GM18519 (cell line): ENCODE measurements around the gene SLC50A1.

Experiments used
- ATAC-seq: cut with Tn5 transposase; IDR thresholded peaks from one replicate; pipeline ENCODE4 v1.9.1; 2021; ENCODE audit warnings: mild to moderate bottlenecking, moderate library complexity; ENCODE audit not compliant: unreplicated experiment, low FRiP score

The SLC50A1 gene

DNA sequence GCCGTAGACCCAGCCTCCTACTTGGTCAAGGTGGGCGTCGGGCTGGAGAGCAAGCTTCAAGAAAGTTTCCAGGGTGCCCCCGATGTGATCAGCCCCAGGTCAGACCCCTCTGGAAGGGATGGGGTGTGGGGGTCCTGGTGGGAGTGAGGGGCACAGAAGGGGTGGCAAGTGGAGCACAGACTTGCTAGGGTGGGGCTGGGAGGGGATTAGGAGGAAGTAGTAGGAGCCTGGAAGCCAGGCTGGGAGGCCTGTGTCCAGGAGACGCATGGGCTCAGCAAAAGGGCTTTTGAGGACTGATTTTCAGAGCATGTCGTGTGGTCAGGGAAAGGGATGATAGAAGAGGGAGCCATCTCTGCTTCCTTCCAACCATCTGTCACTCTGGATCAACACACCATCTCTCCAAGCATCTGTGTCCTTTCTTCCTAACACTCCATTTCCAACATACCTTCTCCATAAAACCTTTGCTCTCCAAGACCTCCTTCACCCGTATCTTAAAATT is 46.4 kb downstream of the SLC50A1 start:
- no peak for ATAC-seq

DNA sequence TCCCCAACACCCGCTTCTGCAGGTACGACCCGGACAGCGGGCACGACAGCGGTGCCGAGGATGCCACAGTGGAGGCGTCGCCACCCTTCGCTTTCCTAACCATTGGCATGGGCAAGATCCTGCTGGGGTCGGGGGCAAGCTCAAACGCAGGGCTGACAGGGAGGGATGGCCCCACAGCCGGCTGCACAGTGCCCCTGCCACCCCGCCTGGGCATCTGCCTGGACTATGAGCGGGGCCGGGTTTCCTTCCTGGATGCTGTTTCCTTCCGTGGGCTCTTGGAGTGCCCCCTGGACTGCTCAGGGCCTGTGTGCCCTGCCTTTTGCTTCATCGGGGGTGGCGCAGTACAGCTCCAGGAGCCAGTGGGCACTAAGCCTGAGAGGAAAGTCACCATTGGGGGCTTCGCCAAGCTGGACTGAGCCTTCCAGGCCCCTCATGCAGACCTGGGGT is 48.1 kb downstream of the SLC50A1 start:
- ATAC-seq = no peak

DNA sequence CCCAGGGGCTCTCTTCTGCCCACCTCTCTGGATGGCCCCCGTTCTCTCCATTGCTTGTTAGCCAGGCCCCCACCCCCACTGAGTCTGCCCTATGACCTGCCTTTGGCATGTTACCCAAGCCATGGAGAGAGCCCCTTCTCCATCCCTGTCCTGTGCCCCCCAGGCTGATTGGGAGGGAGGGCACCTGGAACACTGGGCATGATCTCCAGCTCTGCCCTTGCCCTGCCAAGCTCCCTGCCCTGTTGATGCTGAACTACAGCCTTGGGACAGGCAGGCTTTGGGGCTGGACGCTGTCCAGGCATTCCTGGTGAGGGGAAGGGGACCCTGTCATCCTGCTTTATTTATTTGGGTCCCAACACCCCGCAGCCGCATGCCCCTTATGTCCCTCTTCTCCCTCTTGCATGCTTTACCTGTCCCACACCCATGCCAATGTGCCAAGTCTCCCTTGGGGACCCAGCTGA is 48.7 kb downstream of the SLC50A1 start:
- ATAC-seq = no peak

DNA sequence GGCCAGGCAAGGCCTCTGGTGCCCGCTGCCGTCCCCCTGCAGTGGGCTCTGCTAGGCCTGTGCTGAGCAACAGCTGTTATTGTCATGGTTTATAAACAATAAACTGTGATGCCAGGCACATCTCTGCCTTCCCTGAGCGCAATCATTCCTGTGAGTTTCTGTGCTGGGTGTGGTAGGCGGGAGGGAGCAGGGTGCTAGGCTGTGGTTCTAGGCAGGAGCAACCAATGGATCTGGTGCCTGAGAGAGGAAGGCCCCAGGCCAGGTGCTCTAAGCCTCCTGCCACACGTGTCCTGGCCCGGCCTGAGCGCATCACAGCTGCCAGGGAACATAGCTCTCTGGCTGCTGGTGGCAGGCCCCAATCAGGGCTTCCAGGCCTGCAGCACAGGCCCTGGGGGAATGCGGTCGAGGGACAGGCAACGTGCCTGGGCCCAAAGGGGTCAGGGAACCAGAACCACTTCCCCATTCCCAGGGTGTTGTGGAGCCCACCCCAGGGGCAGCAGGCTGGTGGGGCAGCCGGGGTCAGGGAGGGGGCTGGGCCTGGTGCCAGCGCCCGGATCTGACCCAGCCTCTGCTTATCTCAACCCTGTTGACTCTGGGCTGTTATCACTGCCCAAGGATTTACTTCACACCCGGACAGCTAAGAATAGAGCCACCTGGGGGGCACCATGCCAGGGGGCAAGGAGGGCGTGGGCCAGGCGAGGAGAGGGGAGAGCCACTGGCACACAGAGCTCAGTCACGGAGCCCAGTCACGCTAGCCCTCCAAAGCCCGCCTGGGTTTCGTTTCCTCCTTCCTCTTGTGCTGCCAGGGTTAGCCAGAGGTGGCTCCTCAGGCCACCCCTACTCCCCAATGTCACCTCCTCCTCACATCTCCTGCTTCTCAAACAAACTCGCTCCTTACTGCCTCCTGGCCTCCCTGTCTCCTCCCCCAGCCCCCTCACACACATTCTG is 49.5 kb downstream of the SLC50A1 start:
- ATAC-seq = no peak

DNA sequence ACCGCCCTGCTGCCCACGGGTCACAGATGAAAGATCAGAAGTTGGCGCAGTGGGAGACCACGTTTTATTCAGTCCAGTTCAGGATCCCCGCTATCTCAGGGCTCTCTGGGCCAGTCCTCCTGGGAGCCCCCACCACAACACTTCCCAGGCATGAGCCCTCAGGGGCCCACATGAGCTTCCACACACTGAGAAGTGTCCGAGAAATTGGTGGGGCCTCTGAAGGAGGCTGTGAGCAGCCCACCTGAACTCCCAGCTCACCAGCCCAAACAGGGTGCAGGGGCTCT is 50.1 kb downstream of the SLC50A1 start:
- ATAC-seq = no peak

DNA sequence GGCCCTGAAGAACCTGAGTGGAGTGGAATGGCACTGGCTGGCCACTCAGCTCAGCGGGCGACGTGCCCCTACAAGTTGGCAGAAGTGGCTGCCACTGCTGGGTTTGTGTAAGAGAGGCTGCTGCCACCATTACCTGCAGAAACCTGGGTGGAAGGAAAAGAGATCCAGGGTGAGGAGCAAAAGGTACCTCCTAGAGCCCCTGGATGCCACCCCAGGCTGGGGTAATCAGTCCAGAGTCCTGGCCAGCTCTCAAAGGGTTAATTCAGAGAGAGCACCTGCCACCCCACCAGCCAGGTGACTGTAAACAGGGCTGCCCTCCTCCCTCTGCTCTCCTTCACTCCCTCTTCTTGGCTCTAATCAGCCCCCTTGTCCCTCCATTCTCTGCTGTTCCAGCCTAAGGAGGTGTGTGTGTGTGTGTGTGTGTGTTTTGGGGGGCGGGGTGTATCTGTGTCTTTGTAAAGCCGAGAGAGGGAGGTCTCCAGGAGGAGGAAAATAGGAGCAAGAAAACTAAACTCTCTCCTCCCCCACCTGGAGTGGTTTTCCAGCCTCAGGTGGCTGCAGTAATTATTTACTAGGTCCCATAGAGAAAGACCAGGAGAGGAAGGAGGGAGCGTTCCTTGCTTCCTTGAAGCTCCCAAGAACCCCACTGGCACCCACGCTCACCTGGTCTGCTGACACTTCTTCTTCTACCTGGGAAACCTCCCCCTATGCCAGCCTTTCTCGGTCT is 50.6 kb downstream of the SLC50A1 start:
- no peak for ATAC-seq

DNA sequence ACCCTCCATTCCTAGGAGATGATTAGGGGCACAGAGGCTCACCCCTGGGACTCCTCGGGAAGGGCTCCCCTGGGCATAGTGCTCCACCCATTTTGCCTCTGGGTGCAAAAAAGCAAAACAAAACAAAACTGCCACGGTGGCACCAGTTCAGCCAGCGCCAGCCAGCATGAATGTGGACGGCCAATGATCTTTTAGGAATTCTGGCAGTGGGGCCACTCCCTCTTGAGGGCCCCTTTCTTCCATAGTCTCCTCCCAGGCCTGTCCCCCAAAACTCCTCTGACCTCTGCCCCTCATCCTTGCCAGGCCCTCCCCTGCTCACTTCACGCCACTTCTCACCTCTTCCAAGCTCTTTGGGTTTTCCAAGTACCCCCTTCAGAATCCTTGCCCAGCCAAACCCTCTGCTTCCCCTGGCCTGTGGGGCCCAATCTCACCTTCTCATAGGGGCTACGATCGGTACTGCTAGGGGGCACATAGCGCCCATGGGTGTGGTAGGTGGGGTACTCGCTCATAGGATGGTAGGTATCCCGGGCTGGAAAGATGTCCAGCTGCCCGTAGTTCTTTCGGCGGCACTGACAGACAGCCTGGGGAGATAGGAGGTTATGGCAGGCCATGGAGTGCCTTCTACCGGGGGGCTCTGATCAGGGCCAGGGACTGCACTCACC is 51.3 kb downstream of the SLC50A1 start:
- no peak for ATAC-seq

DNA sequence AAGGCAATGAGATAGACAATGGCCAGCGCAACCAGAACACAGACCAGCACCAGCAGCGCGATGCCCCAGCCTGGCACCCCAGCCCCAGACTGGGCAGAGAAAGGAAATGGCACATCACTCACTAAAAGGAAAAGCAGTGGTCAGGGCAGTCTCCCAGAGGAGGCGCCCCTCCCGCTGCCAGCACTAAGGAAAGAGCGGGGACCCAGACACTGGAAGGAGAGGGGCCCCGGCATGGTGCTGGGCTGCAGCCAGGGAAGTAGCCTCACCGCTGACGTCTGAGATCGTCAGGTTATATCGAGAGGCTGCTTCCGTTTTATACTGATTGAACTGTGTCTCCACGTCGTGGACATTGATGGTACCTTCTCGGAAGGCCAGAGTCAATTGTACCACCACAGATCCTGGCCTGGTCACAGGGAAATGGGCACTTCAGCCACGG is 51.8 kb downstream of the SLC50A1 start:
- no peak for ATAC-seq

DNA sequence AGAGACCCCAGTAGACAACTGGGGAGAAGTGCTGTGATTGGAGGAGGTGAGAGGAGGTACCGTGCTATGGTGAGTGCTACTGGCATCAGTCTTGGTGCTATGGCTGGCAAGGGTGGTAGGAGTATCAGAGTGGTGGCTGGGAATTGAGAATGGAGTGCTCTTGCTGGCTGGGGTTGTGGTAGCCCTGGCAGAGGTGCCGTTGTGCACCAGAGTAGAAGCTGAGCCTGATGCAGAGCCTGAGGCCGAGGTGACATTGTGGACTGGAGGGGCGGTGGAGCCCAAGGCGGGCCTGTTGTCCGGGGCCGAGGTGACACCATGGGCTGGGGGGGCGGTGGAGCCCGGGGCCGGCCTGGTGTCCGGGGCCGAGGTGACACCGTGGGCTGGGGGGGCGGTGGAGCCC is 52.6 kb downstream of the SLC50A1 start:
- ATAC-seq = no peak
